ENCODE data around the gene DDX42.

DNA sequence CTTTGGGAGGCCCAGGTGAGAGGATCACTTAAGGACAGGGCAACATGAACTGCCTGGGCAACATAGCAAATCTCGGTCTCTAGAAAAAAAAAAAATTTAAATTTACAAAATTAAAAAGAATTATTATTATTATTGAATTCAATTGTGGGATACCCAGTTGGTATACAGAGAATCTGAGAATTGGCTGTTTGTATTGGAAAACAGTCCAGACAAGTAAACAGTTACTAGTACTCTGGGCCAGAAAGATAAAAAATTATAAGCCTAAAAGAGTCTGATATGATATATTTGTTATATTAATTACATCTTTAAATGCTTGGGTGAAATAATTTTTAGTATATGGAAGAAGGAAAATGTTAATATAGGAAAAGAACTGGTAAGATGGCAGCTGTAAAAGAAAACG is 15.5 kb upstream of the DDX42 start:
- TF ChIP-seq, protein P1, sequence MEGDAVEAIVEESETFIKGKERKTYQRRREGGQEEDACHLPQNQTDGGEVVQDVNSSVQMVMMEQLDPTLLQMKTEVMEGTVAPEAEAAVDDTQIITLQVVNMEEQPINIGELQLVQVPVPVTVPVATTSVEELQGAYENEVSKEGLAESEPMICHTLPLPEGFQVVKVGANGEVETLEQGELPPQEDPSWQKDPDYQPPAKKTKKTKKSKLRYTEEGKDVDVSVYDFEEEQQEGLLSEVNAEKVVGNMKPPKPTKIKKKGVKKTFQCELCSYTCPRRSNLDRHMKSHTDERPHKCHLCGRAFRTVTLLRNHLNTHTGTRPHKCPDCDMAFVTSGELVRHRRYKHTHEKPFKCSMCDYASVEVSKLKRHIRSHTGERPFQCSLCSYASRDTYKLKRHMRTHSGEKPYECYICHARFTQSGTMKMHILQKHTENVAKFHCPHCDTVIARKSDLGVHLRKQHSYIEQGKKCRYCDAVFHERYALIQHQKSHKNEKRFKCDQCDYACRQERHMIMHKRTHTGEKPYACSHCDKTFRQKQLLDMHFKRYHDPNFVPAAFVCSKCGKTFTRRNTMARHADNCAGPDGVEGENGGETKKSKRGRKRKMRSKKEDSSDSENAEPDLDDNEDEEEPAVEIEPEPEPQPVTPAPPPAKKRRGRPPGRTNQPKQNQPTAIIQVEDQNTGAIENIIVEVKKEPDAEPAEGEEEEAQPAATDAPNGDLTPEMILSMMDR (IDR thresholded peaks at IDR 0.05), result no peak
- no peak for TF ChIP-seq EP300 (IDR thresholded peaks at IDR 0.05)
